GM12873 (cell line): ENCODE measurements around the gene ZNF592.

Experiments used
- TF ChIP-seq, protein P1 (sequence below): IDR thresholded peaks from 2 replicates; pipeline ENCODE4 v1.5.1; 2012; ENCODE audit warnings: low read depth, mild to moderate bottlenecking, moderate library complexity, low read length, control low read depth; ENCODE audit not compliant: insufficient read depth; ENCODE audit errors: missing control alignments

ZNF592 gene

DNA sequence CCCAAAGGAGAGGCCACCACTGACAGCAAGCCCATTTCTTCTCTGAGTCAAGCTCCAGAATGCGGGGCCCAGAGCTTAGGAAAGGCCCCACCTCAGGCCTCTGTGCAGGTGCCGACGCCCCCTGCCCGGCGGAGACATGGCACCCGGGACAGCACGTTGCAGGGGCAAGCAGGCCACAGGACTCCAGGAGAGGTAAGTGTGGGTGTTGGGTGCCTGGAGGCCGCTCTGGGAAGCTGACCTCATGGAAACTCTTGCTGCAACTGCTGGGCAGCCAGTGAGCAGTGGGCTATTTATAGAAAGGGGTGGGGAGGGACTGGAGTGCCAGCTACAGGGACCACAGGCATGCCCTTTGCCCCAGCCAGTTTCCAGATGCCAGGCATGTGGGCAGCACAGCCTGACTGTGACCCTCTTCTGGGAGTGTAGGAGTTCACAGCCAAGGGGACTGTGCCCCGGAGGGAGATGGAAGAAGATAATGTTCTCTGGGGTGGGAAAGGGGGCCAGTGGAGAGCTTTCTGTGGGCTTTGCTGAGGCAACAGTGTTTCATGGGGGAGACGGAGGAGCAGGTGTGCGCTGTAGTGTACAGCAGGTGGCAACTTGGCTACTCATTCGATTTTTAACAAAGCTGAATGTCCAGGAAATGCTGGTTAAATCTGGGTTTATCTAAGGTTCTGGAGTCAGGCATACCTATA lies 92.5 kb downstream of the ZNF592 start:
- TF ChIP-seq, protein P1, sequence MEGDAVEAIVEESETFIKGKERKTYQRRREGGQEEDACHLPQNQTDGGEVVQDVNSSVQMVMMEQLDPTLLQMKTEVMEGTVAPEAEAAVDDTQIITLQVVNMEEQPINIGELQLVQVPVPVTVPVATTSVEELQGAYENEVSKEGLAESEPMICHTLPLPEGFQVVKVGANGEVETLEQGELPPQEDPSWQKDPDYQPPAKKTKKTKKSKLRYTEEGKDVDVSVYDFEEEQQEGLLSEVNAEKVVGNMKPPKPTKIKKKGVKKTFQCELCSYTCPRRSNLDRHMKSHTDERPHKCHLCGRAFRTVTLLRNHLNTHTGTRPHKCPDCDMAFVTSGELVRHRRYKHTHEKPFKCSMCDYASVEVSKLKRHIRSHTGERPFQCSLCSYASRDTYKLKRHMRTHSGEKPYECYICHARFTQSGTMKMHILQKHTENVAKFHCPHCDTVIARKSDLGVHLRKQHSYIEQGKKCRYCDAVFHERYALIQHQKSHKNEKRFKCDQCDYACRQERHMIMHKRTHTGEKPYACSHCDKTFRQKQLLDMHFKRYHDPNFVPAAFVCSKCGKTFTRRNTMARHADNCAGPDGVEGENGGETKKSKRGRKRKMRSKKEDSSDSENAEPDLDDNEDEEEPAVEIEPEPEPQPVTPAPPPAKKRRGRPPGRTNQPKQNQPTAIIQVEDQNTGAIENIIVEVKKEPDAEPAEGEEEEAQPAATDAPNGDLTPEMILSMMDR, result no peak

DNA sequence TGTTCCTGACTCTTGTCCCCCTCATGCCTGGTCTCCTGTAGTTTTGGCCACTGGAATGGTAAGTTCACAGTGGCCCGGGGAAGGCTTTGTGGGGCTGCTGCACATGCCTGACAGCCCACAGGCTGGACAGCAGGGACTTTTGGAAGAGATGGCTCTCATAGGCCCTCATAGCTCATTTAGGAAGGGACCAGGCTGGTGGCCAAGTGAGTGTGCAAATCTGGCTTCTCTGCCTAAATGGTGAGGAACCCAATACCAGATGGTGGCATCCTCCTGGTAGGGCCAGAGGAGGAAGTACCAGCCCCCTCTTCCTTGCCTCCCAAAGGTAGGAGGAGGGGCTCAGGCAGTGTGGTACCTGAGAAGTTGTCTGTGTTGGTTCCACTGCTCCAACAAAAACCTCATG lies 94.4 kb downstream of the ZNF592 start:
- TF ChIP-seq, protein P1, result no peak

DNA sequence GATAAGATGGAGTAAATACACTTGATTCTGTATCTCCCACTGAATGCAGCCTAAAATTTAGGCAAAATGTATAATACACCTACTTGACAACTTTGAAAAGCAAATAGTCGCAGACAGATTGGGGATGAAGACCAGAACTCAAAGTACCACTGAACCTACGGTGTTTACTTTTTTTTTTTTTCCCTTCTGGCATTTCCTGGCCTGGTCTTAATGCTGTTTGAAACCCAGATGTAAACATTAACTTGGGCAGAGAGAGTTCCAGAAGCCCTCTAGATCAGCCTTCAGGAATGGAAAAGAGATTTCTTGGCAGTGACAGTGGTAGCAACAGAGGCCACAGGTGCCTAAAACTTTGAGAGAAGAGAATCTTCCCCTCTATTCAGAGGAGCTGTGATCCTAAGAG lies 96.6 kb downstream of the ZNF592 start:
- TF ChIP-seq, protein P1, result no peak

DNA sequence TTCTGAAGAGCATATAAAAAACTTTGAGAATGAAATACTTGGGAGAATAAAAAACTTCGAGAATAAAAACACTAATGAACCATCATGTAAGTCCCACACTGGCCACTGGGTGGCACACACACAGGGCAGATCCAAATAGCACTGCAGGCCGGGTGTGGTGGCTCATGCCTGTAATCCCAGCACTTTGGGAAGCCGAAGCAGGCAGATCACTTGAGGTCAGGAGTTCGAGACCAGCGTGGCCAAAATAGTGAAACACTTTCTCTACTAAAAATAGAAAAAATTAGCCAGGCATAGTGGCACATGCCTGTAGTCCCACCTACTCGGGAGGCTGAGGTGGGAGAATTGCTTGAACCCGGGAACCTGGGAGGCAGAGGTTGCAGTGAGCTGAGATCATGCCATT lies 97.2 kb downstream of the ZNF592 start:
- TF ChIP-seq, protein P1, result peak; percentile 65

DNA sequence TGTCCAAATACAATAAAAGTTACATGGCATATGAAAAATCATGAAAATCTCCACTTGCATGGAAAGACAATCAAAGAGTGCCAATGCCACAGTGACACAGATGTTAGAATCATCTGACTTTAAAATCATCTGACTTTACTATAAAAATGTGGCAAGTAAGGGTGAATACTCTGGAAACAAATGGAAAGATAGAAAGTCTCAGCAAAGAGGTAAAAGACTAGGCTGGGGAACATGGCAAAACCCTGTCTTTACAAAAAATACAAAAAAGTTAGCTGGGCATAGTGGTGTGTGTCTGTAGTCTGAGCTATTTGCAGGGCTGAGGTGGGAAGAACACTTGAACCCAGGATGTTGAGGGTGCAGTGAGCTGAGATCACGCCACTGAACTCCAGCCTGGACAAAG lies 97.9 kb downstream of the ZNF592 start:
- TF ChIP-seq, protein P1, result no peak

DNA sequence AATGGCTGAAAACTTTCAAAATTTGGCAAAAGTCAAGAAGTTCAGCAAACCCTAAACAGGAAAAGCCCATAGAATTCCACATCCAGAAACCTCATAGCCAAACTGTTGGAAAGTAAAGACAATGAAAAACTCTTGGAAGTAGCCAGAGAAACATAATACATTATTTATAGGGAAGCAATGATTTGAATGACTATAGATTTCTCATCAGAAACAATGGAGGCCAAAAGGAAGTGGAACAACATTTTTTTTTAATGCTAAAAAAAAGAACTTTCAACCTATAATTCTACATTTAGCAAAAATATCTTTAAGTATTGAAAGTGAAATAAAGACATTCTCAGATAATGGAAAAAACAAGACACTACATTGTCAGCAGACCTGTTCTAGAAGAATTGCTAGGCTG lies 99.0 kb downstream of the ZNF592 start:
- TF ChIP-seq, protein P1, result no peak

DNA sequence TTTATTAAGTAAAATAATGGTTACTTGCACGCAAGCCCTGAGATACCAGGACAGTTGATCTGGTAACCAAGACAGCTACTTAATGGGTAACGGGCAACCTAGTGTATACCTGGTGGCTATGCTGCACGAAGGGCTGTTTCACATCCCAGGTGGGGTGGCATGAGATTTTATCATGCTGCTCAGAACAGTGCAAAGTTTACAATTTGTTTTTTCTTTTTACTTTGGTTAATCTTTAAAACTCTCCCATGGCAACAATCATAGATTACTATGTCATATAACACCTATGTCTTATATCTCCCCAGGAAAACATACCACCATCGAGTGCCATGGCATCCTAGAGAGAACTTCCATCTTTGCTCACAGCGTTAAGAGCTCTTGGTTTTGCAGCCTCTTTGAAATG lies 103.8 kb downstream of the ZNF592 start:
- TF ChIP-seq, protein P1, result no peak

DNA sequence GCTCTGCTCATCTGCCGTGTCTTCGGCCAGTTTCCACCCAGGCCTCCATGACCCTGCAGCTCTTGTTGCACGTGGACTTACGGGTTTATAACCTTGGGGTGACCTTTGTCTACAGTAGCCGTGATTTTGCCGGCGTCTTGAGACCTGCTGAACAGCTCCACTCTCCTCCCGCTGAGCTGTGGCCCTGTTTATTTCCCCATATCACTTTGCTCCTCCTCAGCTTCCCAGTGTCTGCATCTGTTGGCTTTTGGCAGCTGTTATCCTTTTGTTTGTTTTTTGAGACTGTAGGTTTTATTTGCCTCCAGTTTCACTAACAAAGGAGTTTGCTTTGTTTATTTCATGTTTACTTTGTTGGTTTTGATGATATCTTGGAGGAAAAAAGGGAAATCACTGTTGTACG lies 106.7 kb downstream of the ZNF592 start:
- TF ChIP-seq, protein P1, result no peak
